ENCODE measurements around the gene PTF1A. TPM values are rescaled to one million over a fixed set of nuclear protein-coding genes. Genes with fewer than 3 reads are reported as not detected.

Gene PTF1A
- total and polyA plus RNA-seq, 10 of the 15 experiments (the other 5 are each of a cell fraction or from before 2014, with no cell fraction given) = not detected

DNA sequence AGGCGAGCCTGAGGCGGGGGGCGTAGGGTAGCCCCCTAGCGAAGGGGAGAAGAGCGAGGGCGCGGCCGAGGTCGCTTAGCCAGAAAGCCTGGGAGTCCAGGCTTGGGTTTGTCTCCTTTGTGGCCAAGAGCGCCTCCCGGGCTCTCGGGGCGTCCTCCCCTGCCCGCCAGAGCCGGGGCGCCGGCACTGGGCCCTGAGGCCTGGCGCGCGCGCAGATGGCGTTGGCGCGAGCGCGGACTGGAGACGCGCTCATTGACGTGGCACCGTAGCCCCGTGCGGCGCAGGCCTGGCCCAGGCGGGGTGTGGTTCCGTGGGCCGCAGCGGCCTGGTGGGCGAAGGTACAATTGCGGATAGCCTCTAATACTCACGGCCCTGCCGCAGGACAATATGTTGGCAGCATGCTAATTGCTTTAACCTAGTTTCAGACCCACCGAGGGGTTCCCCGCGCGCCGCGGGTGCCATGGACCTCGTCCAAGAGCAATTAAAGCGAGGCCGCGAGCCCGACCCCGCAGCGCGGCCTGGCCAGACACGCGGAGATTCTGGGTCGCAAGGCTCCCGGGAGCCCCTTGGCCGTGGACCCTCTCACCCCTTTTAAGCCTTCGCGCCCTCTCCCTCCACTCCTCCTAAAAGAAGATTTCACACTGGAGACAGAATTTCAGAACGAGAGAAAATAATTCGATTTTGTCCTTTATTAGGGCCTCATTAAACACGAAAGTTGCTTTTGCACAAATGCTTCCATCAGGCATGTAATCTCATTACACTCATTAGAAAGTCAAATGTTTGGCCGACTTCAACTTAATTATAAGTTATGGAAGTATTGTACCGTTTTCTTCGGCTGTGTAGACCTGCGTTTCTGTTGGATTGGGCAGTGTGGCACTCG is 3.1 kb downstream of the PTF1A start (continued):
- TF ChIP-seq, protein P1, sequence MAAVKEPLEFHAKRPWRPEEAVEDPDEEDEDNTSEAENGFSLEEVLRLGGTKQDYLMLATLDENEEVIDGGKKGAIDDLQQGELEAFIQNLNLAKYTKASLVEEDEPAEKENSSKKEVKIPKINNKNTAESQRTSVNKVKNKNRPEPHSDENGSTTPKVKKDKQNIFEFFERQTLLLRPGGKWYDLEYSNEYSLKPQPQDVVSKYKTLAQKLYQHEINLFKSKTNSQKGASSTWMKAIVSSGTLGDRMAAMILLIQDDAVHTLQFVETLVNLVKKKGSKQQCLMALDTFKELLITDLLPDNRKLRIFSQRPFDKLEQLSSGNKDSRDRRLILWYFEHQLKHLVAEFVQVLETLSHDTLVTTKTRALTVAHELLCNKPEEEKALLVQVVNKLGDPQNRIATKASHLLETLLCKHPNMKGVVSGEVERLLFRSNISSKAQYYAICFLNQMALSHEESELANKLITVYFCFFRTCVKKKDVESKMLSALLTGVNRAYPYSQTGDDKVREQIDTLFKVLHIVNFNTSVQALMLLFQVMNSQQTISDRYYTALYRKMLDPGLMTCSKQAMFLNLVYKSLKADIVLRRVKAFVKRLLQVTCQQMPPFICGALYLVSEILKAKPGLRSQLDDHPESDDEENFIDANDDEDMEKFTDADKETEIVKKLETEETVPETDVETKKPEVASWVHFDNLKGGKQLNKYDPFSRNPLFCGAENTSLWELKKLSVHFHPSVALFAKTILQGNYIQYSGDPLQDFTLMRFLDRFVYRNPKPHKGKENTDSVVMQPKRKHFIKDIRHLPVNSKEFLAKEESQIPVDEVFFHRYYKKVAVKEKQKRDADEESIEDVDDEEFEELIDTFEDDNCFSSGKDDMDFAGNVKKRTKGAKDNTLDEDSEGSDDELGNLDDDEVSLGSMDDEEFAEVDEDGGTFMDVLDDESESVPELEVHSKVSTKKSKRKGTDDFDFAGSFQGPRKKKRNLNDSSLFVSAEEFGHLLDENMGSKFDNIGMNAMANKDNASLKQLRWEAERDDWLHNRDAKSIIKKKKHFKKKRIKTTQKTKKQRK (IDR thresholded peaks at IDR 0.05; ENCODE audit: low read depth, low read length) = no peak
- TF ChIP-seq ZNF274 (IDR thresholded peaks at IDR 0.05; ENCODE audit: insufficient read depth, insufficient read length) (no peak), NR2C1 (IDR thresholded peaks at IDR 0.05) (no peak), CREM (IDR thresholded peaks at IDR 0.05; ENCODE audit: low read depth) (no peak), SUPT20H (IDR thresholded peaks at IDR 0.05; ENCODE audit: borderline replicate concordance, control insufficient read depth, low read depth, low read length) (no peak)
- TF ChIP-seq, protein P2, sequence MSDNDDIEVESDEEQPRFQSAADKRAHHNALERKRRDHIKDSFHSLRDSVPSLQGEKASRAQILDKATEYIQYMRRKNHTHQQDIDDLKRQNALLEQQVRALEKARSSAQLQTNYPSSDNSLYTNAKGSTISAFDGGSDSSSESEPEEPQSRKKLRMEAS (IDR thresholded peaks at IDR 0.05; ENCODE audit: low read depth, low read length) = no peak

DNA sequence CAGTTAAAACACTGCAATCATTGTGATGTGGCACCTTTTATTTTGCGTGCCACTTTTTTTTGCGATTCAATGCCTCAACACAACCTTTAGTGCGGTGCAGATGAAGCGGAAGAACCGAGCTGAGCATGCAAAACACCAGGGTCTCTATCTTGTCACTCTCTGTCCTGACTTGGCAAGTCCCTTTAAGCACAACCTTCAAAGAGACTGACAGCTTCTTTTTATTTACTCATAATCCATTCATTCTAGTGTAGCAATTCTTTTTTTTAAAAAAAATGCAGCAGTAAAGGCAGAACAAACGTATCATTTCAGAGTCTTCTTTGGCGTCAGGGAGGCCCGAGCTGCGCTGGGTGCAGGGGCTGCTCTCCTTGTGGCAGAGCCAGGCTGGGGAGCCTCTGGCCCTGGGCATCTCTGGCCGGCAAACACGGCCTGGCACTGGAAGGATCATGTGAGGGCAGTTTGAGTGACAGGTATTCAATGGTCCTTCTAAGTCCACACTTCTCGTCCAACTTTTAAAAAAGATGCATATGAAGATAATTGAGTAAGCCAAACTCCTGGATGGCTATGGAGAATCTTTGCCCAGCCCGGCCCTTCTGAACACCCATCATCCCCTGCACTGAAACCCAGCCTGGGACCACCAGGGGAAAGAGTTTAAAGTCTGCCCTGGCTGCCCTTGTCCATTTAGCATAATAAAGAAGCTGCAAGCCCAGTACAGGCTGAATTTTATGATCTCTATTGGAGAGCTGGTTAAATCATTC is 3.9 kb downstream of the PTF1A start:
- in situ Hi-C loops (cut with MboI) = no loop called here
- H3K9ac ChIP-seq (ENCODE audit: control insufficient read depth, insufficient read depth, low read length) = no peak overlapping the region
- H3K36me3 ChIP-seq (ENCODE audit: control insufficient read depth in 2 of 2, insufficient read depth in 2 of 2, low read length in 1 of 2) = no peaks in the 10 kb centered on the region
- no TSS peak for BruUV-seq (replicated peaks)
- TF ChIP-seq SIX5 (IDR thresholded peaks at IDR 0.05; ENCODE audit: low read depth, low read length, severe bottlenecking) (no peak), NR2C1 (IDR thresholded peaks at IDR 0.05) (no peak)
- peaks cover 0 to 7% of the 10 kb centered on the region in 2 experiments; a peak in 3 of 4 replicates for H3K27me3 ChIP-seq (replicated peaks in 1 of 2; ENCODE audit: control insufficient read depth in 2 of 2, insufficient read depth in 2 of 2, low read length in 1 of 2)
- no peaks in the 10 kb centered on the region for H3K4me1 ChIP-seq (ENCODE audit: control insufficient read depth, insufficient read depth, low read length)
- intact Hi-C loops (cut with micrococcal nuclease; ENCODE audit: unreplicated experiment) = no loop called here
- 15% methylated on average over 13 of the region's 13 CpGs for WGBS (ENCODE audit: insufficient coverage, insufficient replicate concordance, low lambda C conversion rate, missing lambda C conversion rate)
- H3K4me3 ChIP-seq = no peak overlapping the region
- H2AFZ ChIP-seq (ENCODE audit: control insufficient read depth, low read depth, low read length) = no peak overlapping the region
- no peak overlapping the region for H3K4me2 ChIP-seq (ENCODE audit: control insufficient read depth, insufficient read depth)
- DNase-seq (ENCODE audit: low read depth, low spot score) (no peak), ATAC-seq (no peak), FAIRE-seq (no peak)
- no peaks in the 10 kb centered on the region for H3K9me3 ChIP-seq (replicated peaks; ENCODE audit: control insufficient read depth, insufficient read depth, low read length)
- no peaks in the 10 kb centered on the region for H4K20me1 ChIP-seq (ENCODE audit: control insufficient read depth, insufficient read depth)
- H3K79me2 ChIP-seq (ENCODE audit: control insufficient read depth, insufficient read depth, low read length) = no peaks in the 10 kb centered on the region
- ChIA-PET RAD21 (ENCODE audit: unreplicated experiment) (no interaction called here), CTCF (no interaction called here), SMC1A (ENCODE audit: uncharacterized antibody, unreplicated experiment) (interaction anchor here (1.0 kb wide), 1 partner anchor 38 kb away, joined by 3 read pairs; no protein-coding TSS in a partner anchor), POLR2A (no interaction called here)
- H3K27ac ChIP-seq (ENCODE audit: control insufficient read depth, insufficient read depth) = no peak overlapping the region

All from GM12878 (cell line).